HepG2 (cell line): Measurements from ENCODE around the gene SLC2A10. TPM values are rescaled to one million over a fixed set of nuclear protein-coding genes. Genes with fewer than 3 reads are reported as not detected.

ENCODE experiments used
- BRCA1 ChIP-seq: sonication (generic); formaldehyde crosslinking; IDR thresholded peaks from 2 replicates; pipeline ENCODE4 v1.4.0; 2020; ENCODE audit warnings: missing genetic modification reagents
- FOXC1 ChIP-seq: sonication (generic); formaldehyde crosslinking; IDR thresholded peaks from 2 replicates; pipeline ENCODE4 v1.8.0; 2022; ENCODE audit warnings: mild to moderate bottlenecking, missing genetic modification reagents, borderline replicate concordance
- FOXP1 ChIP-seq, 2 experiments: fragments of 450-650 bp in 1 of 2; IDR thresholded peaks; 2 replicates each; pipeline ENCODE4 v1.6.1; 2017 to 2018; ENCODE audit warnings: antibody characterized with exemption in 1 of 2
- GATA4 ChIP-seq: sonication (generic); IDR thresholded peaks from 2 replicates; pipeline ENCODE4 v1.6.1; 2016; ENCODE audit warnings: antibody characterized with exemption, low read depth, borderline replicate concordance
- GTF2F1 ChIP-seq: fragments of 150-350 bp; IDR thresholded peaks from 2 replicates; pipeline ENCODE4 v1.6.1; 2014; ENCODE audit warnings: low read length
- MAFG ChIP-seq: sonication (generic); formaldehyde crosslinking; IDR thresholded peaks from 2 replicates; pipeline ENCODE4 v1.5.1; 2020; ENCODE audit warnings: mild to moderate bottlenecking, missing genetic modification reagents
- PHF20 ChIP-seq: sonication (generic); formaldehyde crosslinking; IDR thresholded peaks from 2 replicates; pipeline ENCODE4 v1.5.0; 2020; ENCODE audit warnings: mild to moderate bottlenecking, missing genetic modification reagents
- RCOR2 ChIP-seq: IDR thresholded peaks from 2 replicates; pipeline ENCODE4 v1.6.1; 2016; ENCODE audit warnings: missing biosample characterization, missing genetic modification reagents
- SNAPC2 ChIP-seq: sonication (generic); formaldehyde crosslinking; IDR thresholded peaks from 2 replicates; pipeline ENCODE4 v1.8.1; 2022; ENCODE audit warnings: mild to moderate bottlenecking, missing genetic modification reagents
- TEAD3 ChIP-seq: optimal IDR thresholded peaks from 2 replicates; pipeline ENCODE3; 2016; ENCODE audit warnings: borderline replicate concordance
- ZFP36 ChIP-seq: fragments of 150-350 bp; IDR thresholded peaks from 2 replicates; pipeline ENCODE4 v1.6.1; 2018; ENCODE audit warnings: borderline replicate concordance, low read length, low read depth; ENCODE audit not compliant: partially characterized antibody
- ZFX ChIP-seq: sonication (generic); formaldehyde crosslinking; IDR thresholded peaks from 2 replicates; pipeline ENCODE4 v1.4.0; 2020; ENCODE audit warnings: mild to moderate bottlenecking, low read depth, missing genetic modification reagents, moderate library complexity
- ZNF496 ChIP-seq: sonication (generic); formaldehyde crosslinking; IDR thresholded peaks from 2 replicates; pipeline ENCODE4 v1.8.1; 2023; ENCODE audit warnings: mild to moderate bottlenecking, moderate library complexity, missing genetic modification reagents; ENCODE audit not compliant: insufficient replicate concordance
- ZNF614 ChIP-seq: IDR thresholded peaks from 2 replicates; pipeline ENCODE4 v1.6.1; 2018; ENCODE audit warnings: missing biosample characterization, missing genetic modification reagents, inconsistent platforms, borderline replicate concordance
- ZNF775 ChIP-seq: sonication (generic); formaldehyde crosslinking; IDR thresholded peaks from 2 replicates; pipeline ENCODE4 v1.4.0; 2020; ENCODE audit warnings: missing genetic modification reagents, mild to moderate bottlenecking, moderate library complexity, borderline replicate concordance
- ZNF781 ChIP-seq: sonication (generic); formaldehyde crosslinking; IDR thresholded peaks from 2 replicates; pipeline ENCODE4 v1.5.1; 2020; ENCODE audit warnings: borderline replicate concordance, mild to moderate bottlenecking, missing genetic modification reagents; ENCODE audit errors: not compliant biosample characterization
- polyA plus RNA-seq, 8 experiments: library from polyadenylated mRNA; depleted of rRNA in 3 of 8; stranded (reverse) in 7 of 8; unstranded in 1 of 8; fragments of >200 nt; fragmentation: Illumina TruSeq in 4 of 8; extraction: Trizol in 4 of 8; gene quantifications; 2 replicates each; pipeline versions ENCODE4 v1.2.1 to v1.2.3, GENCODE V29; 2011 to 2016; ENCODE audit warnings: low read depth in 4 of 8, missing spikeins in 1 of 8, mixed read lengths in 1 of 8; ENCODE audit not compliant: insufficient read depth in 1 of 8
- total RNA-seq, 5 experiments: library from RNA; depleted of rRNA; stranded (reverse); fragments of >200 nt; fragmentation: Illumina TruSeq; extraction: Trizol; gene quantifications; 2 replicates each; pipeline ENCODE4 v1.2.3, GENCODE V29; 2016; ENCODE audit warnings: low read depth in 1 of 5
- TF ChIP-seq, protein P1 (sequence below), 2 experiments: sonication (generic) in 1 of 2; formaldehyde crosslinking in 1 of 2; IDR thresholded peaks; 2 replicates each; pipeline versions ENCODE4 v1.6.1 to v1.9.0; 2014 to 2022; ENCODE audit warnings: antibody characterized with exemption in 1 of 2, borderline replicate concordance in 1 of 2, inconsistent platforms in 1 of 2, low read depth in 1 of 2, missing genetic modification reagents in 1 of 2
- TF ChIP-seq, protein P2 (sequence below): sonication (generic); IDR thresholded peaks from 2 replicates; pipeline ENCODE4 v1.6.1; 2016; ENCODE audit warnings: low read depth, borderline replicate concordance
- TF ChIP-seq, protein P3 (sequence below): sonication (generic); formaldehyde crosslinking; IDR thresholded peaks from 2 replicates; pipeline ENCODE4 v1.8.0; 2022; ENCODE audit warnings: mild to moderate bottlenecking, missing genetic modification reagents, moderate library complexity

The SLC2A10 gene
- total and polyA plus RNA-seq, 2 of the 13 experiments (the other 11 are each of a cell fraction or from before 2014, with no cell fraction given): 16.0 to 18.4 TPM

DNA sequence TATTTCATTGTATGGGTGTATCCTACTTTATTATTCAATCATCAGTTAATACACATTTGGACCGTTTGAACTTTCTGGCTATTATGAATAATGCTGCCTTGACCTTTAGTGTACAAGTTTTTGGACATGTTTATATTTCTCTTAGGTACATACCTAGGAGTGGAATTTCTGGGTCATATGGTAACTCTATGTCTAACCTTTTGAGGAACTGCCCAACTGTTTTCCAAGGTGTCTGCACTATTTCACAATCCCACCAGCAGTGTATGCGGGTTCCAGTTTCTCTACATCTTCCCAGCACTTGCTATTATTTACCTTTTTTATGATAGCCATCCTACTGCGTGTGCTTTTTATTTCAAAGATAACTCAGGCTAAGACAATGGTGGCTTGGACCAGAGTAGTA is 43.8 kb upstream of the SLC2A10 start (continued):
- TF ChIP-seq GATA4: no peak
- no peak for TF ChIP-seq FOXP1 (IDR thresholded peaks at IDR 0.05)
- no peak for TF ChIP-seq FOXP1 (CRISPR knock-in tag; IDR thresholded peaks at IDR 0.05)
- TF ChIP-seq, protein P1, sequence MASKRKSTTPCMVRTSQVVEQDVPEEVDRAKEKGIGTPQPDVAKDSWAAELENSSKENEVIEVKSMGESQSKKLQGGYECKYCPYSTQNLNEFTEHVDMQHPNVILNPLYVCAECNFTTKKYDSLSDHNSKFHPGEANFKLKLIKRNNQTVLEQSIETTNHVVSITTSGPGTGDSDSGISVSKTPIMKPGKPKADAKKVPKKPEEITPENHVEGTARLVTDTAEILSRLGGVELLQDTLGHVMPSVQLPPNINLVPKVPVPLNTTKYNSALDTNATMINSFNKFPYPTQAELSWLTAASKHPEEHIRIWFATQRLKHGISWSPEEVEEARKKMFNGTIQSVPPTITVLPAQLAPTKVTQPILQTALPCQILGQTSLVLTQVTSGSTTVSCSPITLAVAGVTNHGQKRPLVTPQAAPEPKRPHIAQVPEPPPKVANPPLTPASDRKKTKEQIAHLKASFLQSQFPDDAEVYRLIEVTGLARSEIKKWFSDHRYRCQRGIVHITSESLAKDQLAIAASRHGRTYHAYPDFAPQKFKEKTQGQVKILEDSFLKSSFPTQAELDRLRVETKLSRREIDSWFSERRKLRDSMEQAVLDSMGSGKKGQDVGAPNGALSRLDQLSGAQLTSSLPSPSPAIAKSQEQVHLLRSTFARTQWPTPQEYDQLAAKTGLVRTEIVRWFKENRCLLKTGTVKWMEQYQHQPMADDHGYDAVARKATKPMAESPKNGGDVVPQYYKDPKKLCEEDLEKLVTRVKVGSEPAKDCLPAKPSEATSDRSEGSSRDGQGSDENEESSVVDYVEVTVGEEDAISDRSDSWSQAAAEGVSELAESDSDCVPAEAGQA (IDR thresholded peaks at IDR 0.05; ENCODE audit: low read depth): no peak
- TF ChIP-seq, protein P1 (CRISPR knock-in tag; IDR thresholded peaks at IDR 0.05; ENCODE audit: borderline replicate concordance): no peak
- no peak for TF ChIP-seq PHF20
- no peak for TF ChIP-seq ZNF775 (CRISPR knock-in tag)
- no peak for TF ChIP-seq ZNF614 (CRISPR knock-in tag)
- no peak for TF ChIP-seq BRCA1
- TF ChIP-seq, protein P2, sequence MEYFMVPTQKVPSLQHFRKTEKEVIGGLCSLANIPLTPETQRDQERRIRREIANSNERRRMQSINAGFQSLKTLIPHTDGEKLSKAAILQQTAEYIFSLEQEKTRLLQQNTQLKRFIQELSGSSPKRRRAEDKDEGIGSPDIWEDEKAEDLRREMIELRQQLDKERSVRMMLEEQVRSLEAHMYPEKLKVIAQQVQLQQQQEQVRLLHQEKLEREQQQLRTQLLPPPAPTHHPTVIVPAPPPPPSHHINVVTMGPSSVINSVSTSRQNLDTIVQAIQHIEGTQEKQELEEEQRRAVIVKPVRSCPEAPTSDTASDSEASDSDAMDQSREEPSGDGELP: no peak; the same call in 1 of the 2 replicates
- no peak for TF ChIP-seq ZNF496
- TF ChIP-seq ZFP36: no peak
- no peak for TF ChIP-seq ZFX (CRISPR knock-in tag)
- TF ChIP-seq, protein P3, sequence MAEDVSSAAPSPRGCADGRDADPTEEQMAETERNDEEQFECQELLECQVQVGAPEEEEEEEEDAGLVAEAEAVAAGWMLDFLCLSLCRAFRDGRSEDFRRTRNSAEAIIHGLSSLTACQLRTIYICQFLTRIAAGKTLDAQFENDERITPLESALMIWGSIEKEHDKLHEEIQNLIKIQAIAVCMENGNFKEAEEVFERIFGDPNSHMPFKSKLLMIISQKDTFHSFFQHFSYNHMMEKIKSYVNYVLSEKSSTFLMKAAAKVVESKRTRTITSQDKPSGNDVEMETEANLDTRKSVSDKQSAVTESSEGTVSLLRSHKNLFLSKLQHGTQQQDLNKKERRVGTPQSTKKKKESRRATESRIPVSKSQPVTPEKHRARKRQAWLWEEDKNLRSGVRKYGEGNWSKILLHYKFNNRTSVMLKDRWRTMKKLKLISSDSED (CRISPR knock-in tag): no peak
- TF ChIP-seq FOXC1 (CRISPR knock-in tag): no peak
- TF ChIP-seq SNAPC2 (CRISPR knock-in tag): peak; percentile 85; the same call in 1 of the 2 replicates
- TF ChIP-seq TEAD3 (CRISPR knock-in tag): peak; percentile 52
- no peak for TF ChIP-seq GTF2F1
- TF ChIP-seq RCOR2 (CRISPR knock-in tag): 0 out of 2 replicates have a peak, but pooled peaks have one; percentile 11
- no peak for TF ChIP-seq ZNF781
- no peak for TF ChIP-seq MAFG (CRISPR knock-in tag)
